ENCODE measurements around the gene PGAM1.

- no peak for TF ChIP-seq MXD1 (CRISPR knock-in tag; IDR thresholded peaks at IDR 0.05)
- no peak for TF ChIP-seq CTCF (CRISPR knock-in tag; IDR thresholded peaks at IDR 0.05)
- TF ChIP-seq SMC3 (IDR thresholded peaks at IDR 0.05; ENCODE audit: low read length), result no peak
- no peak for TF ChIP-seq POLR2AphosphoS5 (IDR thresholded peaks at IDR 0.05; ENCODE audit: low read depth, low read length)
- no peak for TF ChIP-seq EZH2 (conservative IDR thresholded peaks at IDR 0.05; ENCODE audit: low read depth, low read length)
- TF ChIP-seq ZFYVE20 (CRISPR knock-in tag; IDR thresholded peaks at IDR 0.05; ENCODE audit: borderline replicate concordance, low read depth), result no peak
Measured at GRCh38 chr10:97385565-97385964, 40.4 kb upstream of the PGAM1 start.

All from HepG2 (cell line).